Esophagus (tissue), 2 donors: ENCODE data around the gene SLC16A3. TPM values are rescaled to one million over a fixed set of nuclear protein-coding genes. Genes with fewer than 3 reads are reported as not detected.

ENCODE experiments used
- H3K27ac ChIP-seq, 2 donors: one replicate each; pipeline ENCODE4 v1.5.1; 2013; ENCODE audit warnings: low read depth in 2 of 2, mild to moderate bottlenecking in 2 of 2, inconsistent platforms in 1 of 2, low read length in 1 of 2, moderate library complexity in 1 of 2
- H3K27me3 ChIP-seq, 2 donors: one replicate each; pipeline ENCODE4 v1.6.1; 2013; ENCODE audit warnings: low read length in 2 of 2, control low read depth in 1 of 2, mild to moderate bottlenecking in 1 of 2; ENCODE audit not compliant: insufficient read depth in 2 of 2, control insufficient read depth in 1 of 2
- H3K36me3 ChIP-seq, 2 donors: one replicate each; pipeline ENCODE4 v1.6.1; 2013; ENCODE audit warnings: low read length in 1 of 2; ENCODE audit not compliant: control insufficient read depth in 2 of 2, insufficient read depth in 2 of 2
- H3K4me1 ChIP-seq, 2 donors: one replicate each; pipeline ENCODE4 v1.6.1; 2013; ENCODE audit warnings: low read length in 1 of 2; ENCODE audit not compliant: control insufficient read depth in 2 of 2, insufficient read depth in 2 of 2
- H3K4me3 ChIP-seq, 2 donors: one replicate each; pipeline ENCODE4 v1.5.1; 2013; ENCODE audit warnings: low read length in 2 of 2, mild to moderate bottlenecking in 2 of 2, low read depth in 1 of 2, moderate library complexity in 1 of 2
- H3K9me3 ChIP-seq, 2 donors: one replicate each; pipeline ENCODE4 v1.6.1; 2013; ENCODE audit warnings: mild to moderate bottlenecking in 2 of 2, low read depth in 1 of 2, low read length in 1 of 2, moderate library complexity in 1 of 2; ENCODE audit not compliant: control insufficient read depth in 2 of 2, insufficient read depth in 1 of 2
- WGBS, 2 donors: extraction: QIAGEN DNeasy Blood & Tissue Kit; methylation state at CpG; one replicate each; pipeline ENCODE4 v1.1.7; 2013; 5-methylcytosine and 5-hydroxymethylcytosine counted together
- polyA plus RNA-seq, 2 donors: library from polyadenylated mRNA; stranded (reverse); fragments of 200-250 nt; gene quantifications; one replicate each; pipeline ENCODE4 v1.2.3, GENCODE V29; 2013
- donor health status: healthy with polysubstance abuse.
- donor health status: Bipolar disorder and iron deficiency.

The SLC16A3 gene
- polyA plus RNA-seq, 2 donors = 17.5 to 41.0 TPM

- Histone ChIP-seq H3K27me3 (no peaks in the 10 kb centered on the region), H3K4me1 (no peaks in the 10 kb centered on the region), H3K9me3 (no peaks in the 10 kb centered on the region), H3K4me3 (no peak overlapping the region), H3K27ac (no peak overlapping the region), H3K36me3 (peaks cover 3 to 21% of the 10 kb centered on the region in 2 donors)
- WGBS, 2 donors = 85 to 86% methylated on average over 16 of the region's 16 CpGs
Measured at GRCh38 chr17:82193520-82194220, 35.2 kb upstream of the SLC16A3 start.

- no peaks in the 10 kb centered on the region for H3K27me3 ChIP-seq
- no peak overlapping the region for H3K27ac ChIP-seq
- H3K4me1 ChIP-seq = no peaks in the 10 kb centered on the region
- WGBS, 2 donors = 95 to 98% methylated on average over 16 of the region's 16 CpGs
- no peaks in the 10 kb centered on the region for H3K9me3 ChIP-seq
- no peak overlapping the region for H3K4me3 ChIP-seq
- H3K36me3 ChIP-seq = peaks cover 3 to 21% of the 10 kb centered on the region in 2 donors
Measured at GRCh38 chr17:82194765-82195164, 34.1 kb upstream of the SLC16A3 start.

- Histone ChIP-seq H3K4me1 (no peaks in the 10 kb centered on the region), H3K9me3 (no peaks in the 10 kb centered on the region), H3K4me3 (no peak overlapping the region), H3K36me3 (peaks cover 5 to 21% of the 10 kb centered on the region in 2 donors), H3K27me3 (no peaks in the 10 kb centered on the region), H3K27ac (no peak overlapping the region)
- WGBS, 2 donors = 75 to 77% methylated on average over 25 of the region's 25 CpGs
Measured at GRCh38 chr17:82195675-82196672, 32.9 kb upstream of the SLC16A3 start.

GRCh38 chr17:82198092-82198491 is 30.8 kb upstream of the SLC16A3 start:
- H3K36me3 ChIP-seq = peaks cover 5 to 19% of the 10 kb centered on the region in 2 donors
- H3K4me1 ChIP-seq = no peaks in the 10 kb centered on the region
- no peaks in the 10 kb centered on the region for H3K27me3 ChIP-seq
- no peaks in the 10 kb centered on the region for H3K9me3 ChIP-seq
- 86 to 88% methylated on average over 4 of the region's 4 CpGs for WGBS, 2 donors
- H3K27ac ChIP-seq = no peak overlapping the region
- H3K4me3 ChIP-seq = no peak overlapping the region

GRCh38 chr17:82199496-82199895 is 29.3 kb upstream of the SLC16A3 start:
- Histone ChIP-seq H3K36me3 (peaks cover 5 to 17% of the 10 kb centered on the region in 2 donors), H3K27me3 (no peaks in the 10 kb centered on the region), H3K4me3 (no peak overlapping the region), H3K4me1 (no peaks in the 10 kb centered on the region), H3K27ac (no peak overlapping the region), H3K9me3 (no peaks in the 10 kb centered on the region)
- WGBS, 2 donors = 91 to 94% methylated on average over 12 of the region's 12 CpGs

DNA sequence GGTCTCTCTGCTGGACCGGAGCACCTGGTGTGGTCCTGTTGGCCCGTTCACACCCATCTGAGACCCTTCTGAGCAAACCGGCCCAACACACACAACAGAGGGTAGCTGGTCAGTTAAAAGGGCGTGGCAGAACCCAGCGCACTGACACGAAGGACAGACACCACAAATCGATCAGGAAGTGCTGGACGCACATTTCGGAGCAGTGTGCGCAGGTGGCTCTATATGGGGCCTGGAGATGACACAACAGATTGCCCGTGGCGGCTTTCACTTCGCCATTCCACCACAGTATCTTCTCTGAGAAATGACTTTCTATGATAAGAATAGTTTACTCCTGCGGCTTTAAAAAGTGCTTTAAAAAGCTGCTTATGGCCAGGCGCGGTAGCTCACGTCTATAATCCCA is 28.7 kb upstream of the SLC16A3 start:
- WGBS, 2 donors = 91 to 92% methylated on average over 17 of the region's 17 CpGs
- H3K27me3 ChIP-seq = no peaks in the 10 kb centered on the region
- H3K36me3 ChIP-seq = peaks cover 5 to 14% of the 10 kb centered on the region in 2 donors
- no peak overlapping the region for H3K27ac ChIP-seq
- no peaks in the 10 kb centered on the region for H3K4me1 ChIP-seq
- H3K9me3 ChIP-seq = no peaks in the 10 kb centered on the region
- no peak overlapping the region for H3K4me3 ChIP-seq

GRCh38 chr17:82200743-82201497 is 27.9 kb upstream of the SLC16A3 start:
- Histone ChIP-seq H3K36me3 (peaks cover 5 to 14% of the 10 kb centered on the region in 2 donors), H3K27me3 (no peaks in the 10 kb centered on the region), H3K9me3 (no peaks in the 10 kb centered on the region), H3K4me3 (no peak overlapping the region), H3K4me1 (peaks cover 2 to 5% of the 10 kb centered on the region in 2 donors), H3K27ac (no peak overlapping the region)
- WGBS, 2 donors = 75 to 84% methylated on average over 13 of the region's 13 CpGs

- 93 to 94% methylated on average over 22 to 23 of the region's 23 CpGs for WGBS, 2 donors
- H3K9me3 ChIP-seq = no peaks in the 10 kb centered on the region
- H3K4me3 ChIP-seq = no peak overlapping the region
- peaks cover 2 to 12% of the 10 kb centered on the region in 2 donors for H3K36me3 ChIP-seq
- H3K4me1 ChIP-seq = peaks cover 2 to 5% of the 10 kb centered on the region in 2 donors
- no peaks in the 10 kb centered on the region for H3K27me3 ChIP-seq
- no peak overlapping the region for H3K27ac ChIP-seq
Measured at GRCh38 chr17:82201498-82201910, 27.3 kb upstream of the SLC16A3 start.

GRCh38 chr17:82202981-82203380 is 25.9 kb upstream of the SLC16A3 start:
- Histone ChIP-seq H3K36me3 (peaks cover 2% of the 10 kb centered on the region in 2 donors), H3K4me1 (peaks cover 2 to 5% of the 10 kb centered on the region in 2 donors), H3K4me3 (no peak overlapping the region), H3K27ac (no peak overlapping the region), H3K27me3 (no peaks in the 10 kb centered on the region), H3K9me3 (no peaks in the 10 kb centered on the region)
- WGBS, 2 donors = 77 to 79% methylated on average over 10 of the region's 10 CpGs
